Endothelial cell of hepatic sinusoid (primary cell): Measurements from ENCODE around the gene C2orf81.

Experiments
- in situ Hi-C: cut with HindIII; loops from 2 replicates; pipeline ENCODE4 v1.10.0; 2017; ENCODE audit warnings: low sequenced_read_pairs

Gene C2orf81

DNA sequence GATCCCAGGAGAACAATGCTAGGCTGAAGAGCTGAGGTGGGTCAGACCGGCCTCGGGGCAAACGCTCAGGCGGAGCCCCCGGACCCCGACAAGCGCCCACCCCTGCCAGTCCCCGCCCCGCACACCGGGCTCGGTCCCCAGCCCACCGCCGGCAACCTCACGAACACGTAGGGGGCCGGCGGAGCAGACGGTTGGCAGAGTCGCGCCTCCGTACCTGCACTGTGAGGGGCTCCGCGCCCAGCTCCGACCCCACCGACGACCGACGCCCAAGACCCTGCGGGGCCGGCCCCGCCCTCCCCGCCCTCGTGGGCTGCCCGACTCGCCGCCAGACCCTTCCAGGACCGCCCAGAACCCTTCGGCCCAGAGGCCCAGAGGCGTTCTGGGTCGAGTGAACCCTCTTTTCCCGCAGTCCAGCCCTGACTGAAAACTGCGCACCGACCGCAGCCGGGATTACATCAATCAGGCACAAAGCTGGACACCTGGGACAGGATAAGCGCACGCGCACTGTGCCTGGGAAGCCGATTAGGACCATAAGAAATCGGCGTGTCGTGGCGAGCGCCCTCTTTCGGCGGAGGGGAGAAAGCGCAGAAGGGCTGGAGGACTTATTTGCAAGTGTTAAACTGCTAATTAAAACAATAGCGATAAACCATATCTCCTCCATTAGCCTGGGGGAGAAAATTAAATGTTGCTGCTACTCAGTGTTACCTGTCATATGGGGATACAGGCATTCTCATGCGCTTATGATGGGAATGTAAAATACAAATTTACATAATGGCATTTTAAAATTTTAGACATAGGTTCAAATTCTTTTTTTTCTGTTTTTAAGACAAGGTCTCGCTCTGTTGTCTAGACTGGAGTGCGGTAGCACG, 29.6 kb downstream of the C2orf81 start:
- in situ Hi-C loops, result no loop called here

DNA sequence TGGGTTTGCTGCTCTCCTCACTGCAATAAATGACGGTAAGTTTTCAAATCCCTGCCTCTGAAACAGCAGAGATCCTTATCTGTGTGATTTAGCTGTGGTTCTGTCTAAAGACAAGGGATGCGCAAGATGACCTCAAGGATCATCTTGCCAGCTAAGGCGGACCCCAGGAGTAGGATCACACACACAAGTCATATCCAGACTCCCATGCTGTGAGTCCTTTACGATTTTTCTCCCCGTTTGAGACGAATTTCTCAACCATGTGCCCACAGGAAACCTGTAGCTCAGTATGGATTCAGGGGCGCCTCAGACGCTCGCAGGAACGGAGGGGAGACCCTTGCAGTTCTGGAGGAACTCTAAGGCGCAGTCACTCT, 30.2 kb downstream of the C2orf81 start:
- in situ Hi-C loops, result no loop called here

DNA sequence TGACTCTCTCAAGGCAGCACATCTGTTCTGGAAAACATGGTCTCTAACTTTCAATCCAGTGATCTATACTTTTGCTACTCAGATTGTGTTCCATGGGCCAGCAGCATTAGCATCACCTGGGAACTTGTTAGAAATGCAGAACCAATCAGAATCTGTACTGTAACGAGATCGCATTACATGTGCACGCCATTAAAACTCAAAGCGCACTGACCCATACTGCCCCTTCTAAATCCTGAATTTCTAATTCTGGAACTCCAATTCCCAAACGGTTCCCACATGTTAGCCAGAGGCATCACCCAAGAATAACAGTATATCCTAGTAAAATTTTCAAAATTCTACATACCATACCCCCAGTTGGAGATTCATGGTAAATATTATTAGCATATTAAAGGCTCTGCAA, 30.8 kb downstream of the C2orf81 start:
- in situ Hi-C loops, result no loop called here

DNA sequence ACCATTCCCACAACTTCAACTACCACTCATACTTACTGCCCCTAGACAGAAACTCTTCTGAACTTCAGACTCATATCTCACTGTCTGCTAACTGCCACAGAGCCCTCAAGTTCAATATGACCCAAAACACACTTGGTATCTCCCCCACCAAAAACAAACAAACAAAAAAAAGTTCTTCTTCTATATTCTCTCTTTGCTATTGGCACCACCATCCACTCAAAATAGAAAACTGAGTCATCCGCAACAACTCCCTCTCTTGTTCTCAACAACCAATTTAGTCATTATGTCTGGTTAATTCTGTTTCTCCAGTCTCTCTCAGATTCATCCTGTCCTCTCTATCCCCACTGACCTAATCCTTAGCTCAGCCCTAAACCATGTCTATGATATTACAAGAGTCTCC, 34.1 kb downstream of the C2orf81 start:
- in situ Hi-C loops, result loop anchor here (5.0 kb wide), 1 partner anchor 50 kb away; no protein-coding TSS in a partner anchor

DNA sequence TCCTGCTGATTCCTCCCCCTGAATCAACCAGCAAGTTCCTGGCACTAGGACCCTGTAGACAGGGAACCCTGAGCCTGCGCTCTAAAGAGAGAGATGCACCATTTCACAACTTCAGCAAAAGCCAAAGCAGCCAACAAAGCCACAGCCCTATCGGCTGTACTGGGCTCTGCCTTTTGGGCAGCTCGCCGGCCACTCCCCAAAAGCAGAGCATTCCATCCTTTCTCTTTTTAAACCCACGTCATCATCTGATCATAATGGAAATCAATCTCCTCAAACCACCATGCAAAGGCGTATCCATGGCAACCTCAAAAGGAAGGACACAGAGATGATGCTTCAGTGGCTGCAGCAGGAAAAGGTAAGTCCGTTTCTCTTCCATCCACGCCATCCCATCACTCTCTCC, 36.0 kb downstream of the C2orf81 start:
- in situ Hi-C loops, result loop anchor here (5.0 kb wide), 1 partner anchor 48 kb away; no protein-coding TSS in a partner anchor

DNA sequence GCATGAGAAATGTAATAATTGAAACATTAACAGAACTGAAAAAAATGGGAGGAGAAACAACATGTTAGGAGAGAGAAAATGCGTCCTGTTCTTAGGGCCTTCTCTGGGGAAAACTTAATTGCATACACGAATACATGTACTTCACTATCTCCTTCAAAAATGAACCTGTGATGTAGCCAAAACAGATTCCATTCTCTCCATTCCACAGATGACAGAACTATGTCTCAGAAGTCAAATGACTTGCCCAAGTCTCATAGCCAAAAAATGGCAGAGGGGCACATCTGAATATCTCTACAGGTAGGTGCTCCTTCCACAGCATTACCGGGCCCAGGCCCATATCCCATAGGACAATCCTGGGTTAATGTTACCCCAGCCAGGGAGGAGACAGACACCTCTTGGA, 37.4 kb downstream of the C2orf81 start:
- in situ Hi-C loops, result no loop called here

DNA sequence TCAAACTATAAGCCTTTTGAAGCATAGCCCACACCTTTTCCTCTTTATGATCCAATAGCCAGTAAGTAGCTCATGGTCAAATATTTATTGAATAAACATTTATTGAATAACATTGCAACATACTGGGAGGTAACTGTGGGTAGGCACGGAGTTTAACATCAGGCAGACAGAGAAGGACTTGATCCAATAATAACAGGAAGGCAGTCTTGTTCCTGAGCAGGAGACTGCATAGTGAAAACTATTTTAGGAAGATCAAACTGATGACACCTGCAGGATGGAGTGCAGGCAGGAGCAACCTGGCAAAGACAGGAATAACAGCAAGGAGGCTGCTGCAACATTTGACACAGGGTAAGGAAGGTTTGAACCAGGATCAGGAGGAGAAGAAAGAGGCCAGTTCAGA, 38.2 kb downstream of the C2orf81 start:
- in situ Hi-C loops, result no loop called here

DNA sequence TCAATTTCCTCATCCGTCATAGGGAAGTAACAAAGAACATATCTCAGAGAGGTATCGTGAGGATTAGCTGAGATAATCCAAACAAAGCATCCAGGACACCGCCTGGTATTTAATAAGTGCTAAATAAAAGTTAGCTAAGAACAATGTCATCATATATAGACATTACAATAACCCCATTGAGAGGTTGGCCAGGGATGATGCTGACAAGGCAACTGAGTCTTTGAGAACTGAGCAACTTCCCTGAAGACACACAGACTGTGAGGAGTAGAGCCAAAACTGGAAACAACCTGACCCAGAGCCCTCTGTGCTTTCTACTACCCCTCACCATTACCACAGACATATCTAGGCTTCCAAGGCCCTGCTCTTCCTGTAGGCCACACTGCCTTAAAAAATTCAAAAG, 39.7 kb downstream of the C2orf81 start:
- in situ Hi-C loops, result no loop called here

DNA sequence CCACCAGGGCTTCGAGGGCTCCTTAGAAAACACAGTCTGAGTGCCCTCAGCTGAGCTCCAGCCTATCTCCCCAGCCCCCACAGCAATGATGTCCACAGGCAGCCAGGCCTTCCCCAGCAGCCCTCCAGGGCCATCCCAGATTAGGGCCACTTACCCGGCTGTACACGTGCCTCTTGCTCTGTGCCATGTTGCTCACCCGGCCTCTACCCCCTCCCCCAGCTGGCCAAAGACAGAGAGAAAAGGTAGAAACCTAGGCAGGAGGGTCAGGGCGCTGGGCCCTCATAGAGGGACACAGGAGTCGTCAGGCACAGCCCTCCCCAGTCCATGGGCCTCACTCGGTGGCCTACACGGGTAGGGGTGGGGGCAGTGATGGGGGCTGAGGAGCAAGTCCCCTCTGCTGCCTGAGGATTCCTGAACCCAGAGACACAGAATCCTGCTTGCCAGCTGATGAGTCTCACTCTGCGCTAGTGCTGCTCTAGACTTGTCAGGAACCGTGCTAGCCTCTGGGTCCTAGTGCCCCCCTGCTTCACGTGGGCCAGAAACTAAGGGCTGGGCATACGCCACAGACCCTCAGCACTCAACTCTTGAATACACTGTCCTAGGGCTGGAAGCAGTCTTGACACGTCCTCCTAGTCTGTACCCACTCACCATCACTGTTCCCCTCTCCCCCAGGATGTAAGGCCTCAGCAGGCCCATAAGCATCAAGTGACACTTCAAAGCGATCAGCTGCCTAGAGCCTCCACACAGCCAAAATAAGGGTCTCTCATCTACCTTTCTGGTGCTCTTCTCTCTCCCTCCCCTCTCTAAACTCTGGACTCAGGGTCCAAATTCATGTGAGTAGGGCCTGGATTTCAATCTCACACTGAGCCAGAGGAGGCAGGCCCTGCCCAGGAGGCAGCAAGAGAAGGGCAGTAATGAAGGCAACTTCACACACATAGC, 41.3 kb downstream of the C2orf81 start, which contains the start of gene DCTN1:
DCTN1 (minus strand) TSS at position 461 of the 939 bp plus-strand sequence; CDS start at position 187, 274 bp downstream.
- in situ Hi-C loops, result no loop called here

DNA sequence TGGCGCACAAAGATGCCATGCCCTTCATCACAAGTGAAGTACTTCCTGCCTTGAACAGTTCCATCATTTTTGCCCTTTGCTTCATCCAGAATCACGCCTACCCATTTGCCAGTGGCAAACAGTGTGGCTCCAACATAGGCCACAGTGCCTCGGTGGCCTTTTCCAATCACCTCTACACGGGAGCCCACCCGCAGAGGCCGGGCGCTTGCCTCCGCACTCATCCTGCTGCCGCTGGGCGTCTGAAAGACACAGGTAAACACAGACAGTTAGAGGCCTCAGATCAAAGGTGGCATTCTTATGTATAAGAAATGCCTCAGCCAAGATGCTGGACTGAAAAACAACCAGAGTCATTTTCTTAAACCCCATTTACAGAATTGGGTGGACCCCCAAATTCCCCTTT, 43.4 kb downstream of the C2orf81 start:
- in situ Hi-C loops, result no loop called here

DNA sequence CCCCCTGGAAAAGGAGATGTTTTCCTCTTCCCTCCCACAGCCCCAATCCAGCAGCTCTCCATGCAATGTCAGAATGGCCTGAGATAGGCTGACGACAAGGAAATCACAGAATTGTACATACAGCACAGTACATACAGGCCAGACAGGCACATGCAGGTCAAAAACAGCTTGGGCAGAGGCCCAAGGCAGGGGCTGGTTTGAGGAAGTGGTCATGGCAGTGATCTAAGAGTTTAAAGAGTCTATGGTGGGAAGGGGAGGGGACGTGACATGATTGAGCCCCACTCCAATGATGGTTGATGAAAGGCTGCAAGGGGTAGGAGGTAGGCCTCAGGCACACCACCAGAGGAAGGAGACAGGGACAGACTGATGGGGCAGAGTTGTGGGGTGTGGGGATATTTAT, 45.6 kb downstream of the C2orf81 start:
- in situ Hi-C loops, result no loop called here

DNA sequence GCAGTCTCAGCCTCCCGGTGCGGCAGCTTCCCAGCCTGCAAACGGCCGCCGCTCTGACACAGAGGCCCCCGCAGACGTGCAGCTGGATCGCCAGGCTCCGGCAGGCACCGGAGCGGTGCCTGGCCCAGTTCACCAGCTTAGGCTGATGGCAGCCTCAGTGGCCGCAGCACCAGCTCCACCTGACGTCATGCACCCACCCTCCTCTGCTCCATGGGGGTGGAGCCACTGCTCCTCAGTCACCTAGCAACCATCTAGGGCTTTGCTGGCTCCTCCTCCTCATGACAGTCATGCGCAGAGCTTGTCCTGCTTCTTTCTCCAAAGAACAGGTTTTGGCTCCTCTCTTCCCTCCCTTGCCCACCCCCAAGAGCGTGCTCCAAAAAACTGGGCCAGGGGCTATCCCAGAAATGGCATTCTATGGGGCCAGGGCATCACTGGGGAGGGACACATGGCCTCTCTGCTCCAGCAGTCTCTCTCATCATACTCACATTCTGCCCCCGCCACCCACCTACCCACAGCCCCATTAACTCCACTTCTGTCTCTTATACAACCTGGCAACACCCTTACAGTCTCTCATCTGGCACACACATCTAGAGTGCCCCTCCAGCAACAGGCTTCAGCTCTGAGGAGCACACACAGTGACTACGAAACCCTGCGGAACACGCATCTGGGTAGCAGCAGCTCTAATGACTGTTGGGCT, 46.8 kb downstream of the C2orf81 start:
- in situ Hi-C loops, result no loop called here

DNA sequence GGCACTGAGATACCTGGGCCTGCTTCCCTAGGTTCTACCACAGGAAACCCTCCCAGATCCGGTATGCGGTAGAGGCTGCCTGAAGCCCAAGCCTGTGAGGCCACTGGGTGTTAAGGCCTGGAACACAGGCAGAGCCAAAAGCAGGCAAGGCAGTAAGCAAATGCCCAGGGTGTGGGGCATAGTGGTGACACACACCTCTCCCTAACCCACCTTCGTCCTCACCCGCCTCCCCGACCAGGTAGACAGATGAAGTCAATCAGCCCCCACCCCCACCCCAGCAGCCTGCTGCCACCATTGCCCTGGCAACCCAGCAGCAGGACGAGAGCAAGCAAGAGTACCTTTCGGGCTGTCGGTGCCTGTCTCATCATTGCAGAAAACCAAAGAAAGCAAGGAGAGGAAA, 47.4 kb downstream of the C2orf81 start:
- in situ Hi-C loops, result no loop called here

DNA sequence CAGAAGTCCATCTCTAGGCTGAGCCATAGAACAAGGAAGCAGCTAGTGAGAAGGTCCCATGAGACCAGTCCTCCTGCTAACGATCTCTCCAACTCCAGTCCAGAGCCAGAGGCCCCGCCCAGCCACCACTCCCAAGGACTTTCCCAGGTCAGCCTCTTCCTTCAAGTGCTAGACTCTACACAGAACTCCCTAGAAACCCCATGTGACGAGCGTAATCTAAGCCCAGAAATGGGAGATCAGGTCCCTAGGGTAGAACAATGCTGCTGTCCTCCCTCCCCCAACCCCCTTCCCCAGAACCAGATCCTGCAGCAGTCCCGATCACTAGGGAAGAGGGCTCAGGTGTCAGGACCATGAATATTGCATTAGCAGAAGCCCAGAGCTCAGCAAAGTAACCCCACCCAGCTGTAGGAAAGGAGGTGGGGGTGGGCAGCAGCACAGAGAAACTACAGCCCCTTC, 48.2 kb downstream of the C2orf81 start:
- in situ Hi-C loops, result no loop called here

DNA sequence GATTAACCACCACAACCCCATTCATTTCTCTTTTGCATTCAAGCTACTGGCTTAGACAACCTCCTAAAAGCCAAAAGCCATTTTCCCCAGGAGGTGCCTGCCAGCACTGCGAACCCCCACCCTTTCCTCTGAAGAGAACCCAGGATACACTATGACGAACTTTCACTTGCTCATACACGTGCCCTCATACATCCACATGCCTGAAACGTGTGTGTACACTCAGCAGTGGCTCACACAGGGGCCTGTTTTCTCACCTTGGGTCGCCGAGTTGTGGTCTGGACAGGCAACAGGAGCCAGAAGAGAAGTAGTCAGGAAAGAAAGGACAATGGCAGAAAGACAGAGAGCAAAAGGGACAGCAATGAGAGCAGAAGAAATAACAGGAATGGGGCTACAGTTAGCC, 48.7 kb downstream of the C2orf81 start:
- in situ Hi-C loops, result no loop called here

DNA sequence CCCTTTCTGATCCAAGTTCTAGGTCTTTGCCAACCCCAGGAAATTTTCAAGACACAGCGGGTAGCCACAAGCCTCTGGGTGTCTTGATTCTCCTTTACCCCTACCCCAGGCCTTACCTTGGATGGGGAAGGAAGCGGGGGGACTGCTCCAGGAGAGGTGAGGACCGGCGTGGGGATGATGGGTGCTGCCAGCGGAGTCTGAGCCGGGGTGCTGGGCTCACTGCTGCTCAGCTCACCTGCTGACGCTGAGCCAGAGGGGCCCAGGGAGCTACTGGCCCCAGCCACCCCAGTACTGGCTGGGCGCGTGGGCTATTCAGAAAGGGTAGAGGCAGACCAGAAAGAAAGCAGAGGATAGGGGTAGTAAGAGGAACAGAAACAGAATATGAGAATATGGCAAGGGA, 50.0 kb downstream of the C2orf81 start:
- in situ Hi-C loops, result no loop called here

DNA sequence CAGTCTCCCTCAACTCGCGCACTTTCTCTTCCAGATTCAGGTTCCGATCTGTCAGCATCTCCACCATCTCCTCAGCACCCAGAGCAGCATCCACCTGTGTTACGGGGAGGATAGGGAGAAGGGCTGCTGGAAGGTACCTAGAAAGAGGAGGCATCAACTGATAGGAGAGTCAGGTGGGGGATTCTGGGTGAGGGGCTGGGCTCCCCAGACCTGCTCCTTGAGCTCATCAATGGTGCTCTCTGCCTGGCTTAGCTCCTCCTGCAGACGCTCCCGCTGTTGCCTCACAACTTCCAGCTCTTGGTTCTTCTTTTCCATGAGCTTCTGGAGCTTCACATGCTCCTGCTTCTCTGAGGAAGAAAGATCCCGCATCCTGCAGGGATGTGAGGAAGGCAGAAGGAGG, 51.4 kb downstream of the C2orf81 start:
- in situ Hi-C loops, result no loop called here

DNA sequence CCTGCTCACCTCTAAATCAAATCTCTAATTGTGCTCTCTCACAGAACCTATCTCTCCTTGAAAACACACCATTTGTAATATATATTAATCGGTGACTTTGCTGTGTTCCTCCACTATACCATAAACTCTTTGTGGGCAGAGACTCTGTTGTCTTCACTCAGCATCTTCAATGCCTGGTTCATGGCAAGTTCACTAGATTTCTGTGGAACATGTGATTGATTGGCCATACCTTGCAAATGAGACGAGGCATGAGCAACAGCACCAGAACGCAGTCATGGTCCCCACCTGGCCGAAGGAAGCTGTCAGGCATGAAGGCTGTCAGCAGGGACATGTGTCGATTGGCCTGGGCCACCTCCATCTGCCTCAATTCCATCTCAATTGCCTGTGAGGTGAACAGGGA, 52.9 kb downstream of the C2orf81 start:
- in situ Hi-C loops, result no loop called here

DNA sequence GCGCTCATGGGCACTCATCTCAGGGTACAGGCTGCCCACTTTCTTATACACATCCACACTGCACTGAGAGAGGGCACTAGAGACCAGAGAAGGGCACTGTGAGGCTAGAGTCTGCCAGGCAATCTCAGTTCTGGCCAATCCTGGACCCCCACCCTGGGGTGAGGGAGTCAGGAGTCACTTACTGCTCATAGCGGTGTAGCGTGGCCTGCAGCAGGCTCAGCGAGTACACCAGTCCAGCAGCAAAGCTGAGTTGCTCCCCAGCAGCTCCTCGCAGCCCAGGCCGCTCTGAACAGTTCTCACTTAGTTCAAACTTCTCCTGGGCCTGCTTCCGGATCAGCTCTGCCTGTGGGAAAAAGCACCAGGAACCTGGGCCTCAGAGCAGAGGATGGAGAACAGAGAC, 53.6 kb downstream of the C2orf81 start:
- in situ Hi-C loops, result no loop called here

DNA sequence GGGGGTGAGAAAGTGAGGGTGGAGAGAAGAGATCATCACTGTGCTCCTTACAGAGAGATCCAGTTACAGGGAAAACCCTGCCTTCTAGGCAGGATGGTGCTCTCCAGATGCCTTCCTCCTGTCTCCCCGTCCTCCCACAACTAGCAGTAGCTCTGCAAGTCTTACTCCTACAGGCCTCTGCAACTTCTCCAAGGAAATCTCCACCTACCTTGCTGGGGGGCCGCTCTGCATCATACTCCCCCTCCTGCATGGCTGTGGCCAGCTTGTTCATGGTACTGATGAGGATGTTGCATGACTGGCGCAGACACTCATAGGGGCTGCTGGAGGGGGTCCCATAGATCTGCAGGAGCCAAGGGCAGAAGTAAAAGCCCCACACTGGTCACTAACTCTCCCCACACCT, 55.4 kb downstream of the C2orf81 start:
- in situ Hi-C loops, result no loop called here
